C4-2B (cell line): ENCODE data around the gene SRRM4.

Experiments
- ZFX ChIP-seq: fragments of 450-650 bp; IDR thresholded peaks from 2 replicates; pipeline ENCODE4 v1.6.1; 2017
- TF ChIP-seq, protein P1 (sequence below): fragments of 450-650 bp; conservative IDR thresholded peaks from 2 replicates; pipeline ENCODE4 v1.5.1; 2017; ENCODE audit warnings: mild to moderate bottlenecking

DNA sequence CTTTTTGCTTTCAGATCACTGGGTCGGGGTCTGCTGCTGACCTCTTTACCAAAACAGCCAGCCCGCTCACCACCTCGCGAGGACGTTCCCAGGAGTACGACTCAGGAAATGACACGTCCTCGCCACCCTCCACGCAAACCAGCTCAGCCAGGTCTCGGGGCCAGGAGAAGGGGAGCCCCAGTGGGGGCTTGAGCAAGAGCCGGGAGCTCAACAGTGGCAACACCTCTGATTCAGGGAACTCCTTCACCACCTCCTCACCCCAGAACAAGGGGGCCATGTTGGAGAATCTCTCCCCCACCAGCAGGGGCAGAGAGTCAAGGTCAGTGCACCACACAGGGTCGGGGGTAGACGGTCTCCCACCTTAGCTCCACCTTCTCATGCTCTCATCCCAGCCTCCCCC is 164.0 kb downstream of the SRRM4 start:
- TF ChIP-seq, protein P1, sequence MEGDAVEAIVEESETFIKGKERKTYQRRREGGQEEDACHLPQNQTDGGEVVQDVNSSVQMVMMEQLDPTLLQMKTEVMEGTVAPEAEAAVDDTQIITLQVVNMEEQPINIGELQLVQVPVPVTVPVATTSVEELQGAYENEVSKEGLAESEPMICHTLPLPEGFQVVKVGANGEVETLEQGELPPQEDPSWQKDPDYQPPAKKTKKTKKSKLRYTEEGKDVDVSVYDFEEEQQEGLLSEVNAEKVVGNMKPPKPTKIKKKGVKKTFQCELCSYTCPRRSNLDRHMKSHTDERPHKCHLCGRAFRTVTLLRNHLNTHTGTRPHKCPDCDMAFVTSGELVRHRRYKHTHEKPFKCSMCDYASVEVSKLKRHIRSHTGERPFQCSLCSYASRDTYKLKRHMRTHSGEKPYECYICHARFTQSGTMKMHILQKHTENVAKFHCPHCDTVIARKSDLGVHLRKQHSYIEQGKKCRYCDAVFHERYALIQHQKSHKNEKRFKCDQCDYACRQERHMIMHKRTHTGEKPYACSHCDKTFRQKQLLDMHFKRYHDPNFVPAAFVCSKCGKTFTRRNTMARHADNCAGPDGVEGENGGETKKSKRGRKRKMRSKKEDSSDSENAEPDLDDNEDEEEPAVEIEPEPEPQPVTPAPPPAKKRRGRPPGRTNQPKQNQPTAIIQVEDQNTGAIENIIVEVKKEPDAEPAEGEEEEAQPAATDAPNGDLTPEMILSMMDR: no peak
- no peak for TF ChIP-seq ZFX
